Measurements from ENCODE around the gene GDF7. TPM values are rescaled to one million over a fixed set of nuclear protein-coding genes. Genes with fewer than 3 reads are reported as not detected.

Gene GDF7
- total RNA-seq, 1 experiment from 2014 or later, result 0.27 TPM

GRCh38 chr2:20627712-20628380 lies 39.1 kb upstream of the GDF7 start:
- no peak for DNase-seq (ENCODE audit: low read depth)

- DNase-seq (ENCODE audit: low read depth), result no peak
These were observed 37.8 kb upstream of the GDF7 start for GRCh38 chr2:20629181-20629580.

GRCh38 chr2:20629581-20630171 lies 37.3 kb upstream of the GDF7 start:
- no peak for DNase-seq (ENCODE audit: low read depth)

- DNase-seq (ENCODE audit: low read depth), result no peak
These were observed 36.0 kb upstream of the GDF7 start for GRCh38 chr2:20630967-20631366.

- no peak for DNase-seq (ENCODE audit: low read depth)
These were observed 35.2 kb upstream of the GDF7 start for GRCh38 chr2:20631617-20632307.

GRCh38 chr2:20632446-20632990 lies 34.4 kb upstream of the GDF7 start:
- no peak for DNase-seq (ENCODE audit: low read depth)

GRCh38 chr2:20633001-20633400 lies 33.9 kb upstream of the GDF7 start:
- DNase-seq (ENCODE audit: low read depth), result no peak

- no peak for DNase-seq (ENCODE audit: low read depth)
These were observed 33.0 kb upstream of the GDF7 start for GRCh38 chr2:20633794-20634506.

GRCh38 chr2:20634507-20635112 lies 32.3 kb upstream of the GDF7 start:
- peak; percentile 40 for DNase-seq (ENCODE audit: low read depth)

- DNase-seq (ENCODE audit: low read depth), result no peak
These were observed 31.8 kb upstream of the GDF7 start for GRCh38 chr2:20635113-20635510.

GRCh38 chr2:20635675-20636584 lies 31.0 kb upstream of the GDF7 start:
- peak; percentile 76 for DNase-seq (ENCODE audit: low read depth)

GRCh38 chr2:20637147-20637546 lies 29.8 kb upstream of the GDF7 start:
- no peak for DNase-seq (ENCODE audit: low read depth)

GRCh38 chr2:20638014-20638413 lies 28.9 kb upstream of the GDF7 start:
- DNase-seq (ENCODE audit: low read depth), result no peak

- no peak for DNase-seq (ENCODE audit: low read depth)
These were observed 28.1 kb upstream of the GDF7 start for GRCh38 chr2:20638646-20639430.

- DNase-seq (ENCODE audit: low read depth), result no peak
These were observed 26.4 kb upstream of the GDF7 start for GRCh38 chr2:20640411-20641122.

- DNase-seq (ENCODE audit: low read depth), result peak; percentile 73
These were observed 25.6 kb upstream of the GDF7 start for GRCh38 chr2:20641123-20641985.

- peak; percentile 76 for DNase-seq (ENCODE audit: low read depth)
These were observed 24.6 kb upstream of the GDF7 start for GRCh38 chr2:20642055-20642971.
